Effector CD8-positive, alpha-beta T cell (primary cell): Measurements from ENCODE around the gene COL23A1.
"Not testable (repeated sequence)": the region's sequence is repeated elsewhere in the genome, so short reads cannot be mapped to it uniquely, and the experiment has no call there.

Experiments used
- DNase-seq: peaks from one replicate; lab custom pipeline; 2025; lab: John Stamatoyannopoulos, UW

The COL23A1 gene

DNA sequence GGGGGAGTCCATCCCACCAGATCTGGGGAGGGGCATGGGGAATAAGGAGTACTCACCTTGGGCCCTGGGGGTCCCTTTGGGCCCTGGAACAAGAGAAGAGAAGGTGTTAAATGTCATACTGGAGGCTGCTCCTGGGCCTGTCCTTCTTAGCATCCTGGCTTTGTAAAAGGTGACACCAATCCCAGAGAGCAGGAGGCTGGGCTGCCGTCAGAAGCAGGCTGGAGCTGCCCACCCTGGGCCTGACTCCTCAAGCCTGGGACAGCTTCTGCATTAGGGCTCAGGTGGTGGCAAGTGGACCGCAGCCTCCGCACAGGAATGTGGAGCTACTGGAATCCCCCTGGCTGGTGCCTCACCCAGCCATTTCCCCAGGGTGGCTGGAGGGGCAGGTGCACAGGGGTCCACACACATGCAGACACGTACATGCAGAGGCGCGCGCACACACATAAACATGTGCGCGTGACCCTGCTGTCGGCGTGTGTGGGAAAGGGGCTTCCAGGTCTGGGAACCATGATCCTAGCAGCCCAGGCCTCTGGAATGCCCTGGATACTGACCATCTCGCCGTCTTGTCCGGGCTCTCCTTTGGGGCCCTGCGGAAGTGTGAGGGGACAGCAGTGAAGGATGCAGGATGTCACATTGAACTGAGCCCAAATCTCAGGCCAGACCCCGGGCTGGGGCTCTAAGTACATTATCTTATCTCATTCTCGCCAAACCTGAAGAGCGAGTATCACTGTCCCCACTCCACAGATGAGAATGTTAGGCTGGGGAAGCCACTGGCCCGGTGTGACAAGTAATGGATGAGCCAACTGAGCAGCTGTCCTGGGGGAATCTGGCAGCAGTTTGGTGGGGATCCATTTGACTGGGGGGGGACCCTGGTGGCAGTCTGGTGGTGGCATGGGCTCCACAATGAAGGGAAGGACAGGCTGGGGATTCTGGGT lies 328.3 kb downstream of the COL23A1 start:
- no peak for DNase-seq

GRCh38 chr5:178259623-178260536 lies 330.3 kb downstream of the COL23A1 start:
- no peak for DNase-seq

GRCh38 chr5:178257650-178258049 lies 332.5 kb downstream of the COL23A1 start:
- no peak for DNase-seq

- DNase-seq: no peak
Measured at GRCh38 chr5:178256746-178257145, 333.4 kb downstream of the COL23A1 start.

DNA sequence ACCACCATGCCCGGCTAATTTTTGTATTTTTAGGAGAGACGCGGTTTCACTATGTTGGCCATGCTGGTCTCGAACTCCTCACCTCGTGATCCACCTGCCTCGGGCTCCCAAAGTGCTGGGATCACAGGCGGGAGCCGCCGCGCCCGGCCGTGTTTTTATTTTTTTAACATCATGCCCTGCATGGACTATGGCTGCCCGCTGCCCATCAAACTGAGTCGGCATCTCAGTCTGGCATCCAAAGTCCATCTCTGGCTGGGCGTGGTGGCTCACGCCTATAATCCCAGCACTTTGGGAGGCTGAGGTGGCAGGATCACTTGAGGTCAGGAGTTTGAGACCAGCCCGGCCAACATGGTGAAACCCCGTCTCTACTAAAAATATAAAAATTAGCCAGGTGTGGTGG lies 336.6 kb downstream of the COL23A1 start:
- DNase-seq: not testable (repeated sequence)

GRCh38 chr5:178252258-178252657 lies 337.9 kb downstream of the COL23A1 start:
- DNase-seq: no peak

DNA sequence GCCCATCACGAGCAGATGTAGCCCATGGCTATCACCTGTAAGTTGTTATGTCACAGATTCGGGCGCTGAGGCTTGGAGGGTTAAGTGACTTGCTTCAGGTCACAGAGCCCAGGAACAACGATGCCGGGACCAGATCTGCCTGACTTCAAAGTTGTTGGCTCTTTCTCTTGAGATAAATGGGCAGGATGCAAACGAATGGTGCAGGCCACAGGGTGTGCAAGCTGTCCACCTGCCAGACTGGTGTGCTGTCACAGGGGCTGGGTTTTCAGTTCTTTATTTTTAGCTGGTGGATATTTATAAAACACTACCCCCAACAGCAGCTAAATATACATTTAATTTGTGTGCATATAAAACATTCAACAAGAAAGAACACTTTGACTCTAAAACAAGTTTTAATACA lies 339.9 kb downstream of the COL23A1 start:
- no peak for DNase-seq

DNA sequence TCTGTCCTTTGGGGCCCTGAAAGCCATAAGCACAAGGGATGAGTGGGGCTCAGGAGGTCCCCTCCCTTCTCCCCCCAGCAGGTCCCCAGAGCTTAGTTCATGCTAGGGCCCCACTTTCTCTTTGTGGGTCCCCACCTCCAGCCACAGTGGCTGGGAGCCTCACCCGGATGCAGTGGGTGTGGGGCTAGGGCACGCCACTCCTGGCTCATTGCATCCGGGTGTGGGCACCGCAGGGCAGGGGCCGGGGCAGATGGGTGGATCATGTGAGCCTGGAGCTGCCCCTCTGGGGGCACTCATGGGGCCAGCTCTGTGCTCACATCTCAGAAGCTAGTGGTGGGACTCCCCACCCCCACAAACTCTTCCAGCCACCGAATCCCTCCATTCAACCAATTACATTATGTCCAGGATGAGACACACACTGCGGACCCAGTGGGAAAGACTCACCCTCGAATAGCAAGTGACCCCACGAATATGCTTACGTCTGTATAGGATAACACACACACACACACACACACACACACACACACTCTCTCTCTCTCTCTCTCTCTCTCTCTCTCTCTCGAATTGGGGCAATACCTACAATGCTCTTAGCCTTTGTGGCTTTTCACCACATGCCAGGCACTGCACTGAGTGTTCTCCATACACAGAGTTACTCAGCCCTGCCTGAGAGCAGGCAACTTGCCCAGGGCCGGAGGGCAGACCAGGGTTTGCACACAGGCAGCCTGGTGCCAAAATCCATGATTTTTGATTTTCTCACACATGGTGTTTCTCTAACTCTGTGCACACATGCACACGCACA lies 340.8 kb downstream of the COL23A1 start:
- no peak for DNase-seq

DNA sequence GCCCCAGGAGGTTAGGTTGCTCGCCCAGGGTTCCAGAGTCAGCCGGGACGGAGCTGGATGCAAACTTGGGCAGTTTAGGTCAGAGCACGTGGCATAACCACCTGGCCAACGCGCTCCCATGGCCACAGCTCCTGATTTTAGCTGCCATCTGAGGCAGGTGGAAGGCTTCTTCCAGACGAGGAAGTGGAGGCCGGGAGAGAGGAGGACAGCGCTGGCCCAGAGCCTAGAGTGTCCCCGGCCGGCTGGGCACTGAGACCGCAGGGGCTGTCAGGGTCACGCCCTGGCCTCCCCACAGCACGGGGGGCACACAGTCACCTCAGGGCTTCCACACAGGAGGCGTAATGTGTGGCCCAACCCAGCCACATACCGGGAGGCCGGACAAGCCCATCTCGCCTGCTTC lies 341.4 kb downstream of the COL23A1 start:
- no peak for DNase-seq

- DNase-seq: no peak
Measured at GRCh38 chr5:178247481-178248456, 342.4 kb downstream of the COL23A1 start.

DNA sequence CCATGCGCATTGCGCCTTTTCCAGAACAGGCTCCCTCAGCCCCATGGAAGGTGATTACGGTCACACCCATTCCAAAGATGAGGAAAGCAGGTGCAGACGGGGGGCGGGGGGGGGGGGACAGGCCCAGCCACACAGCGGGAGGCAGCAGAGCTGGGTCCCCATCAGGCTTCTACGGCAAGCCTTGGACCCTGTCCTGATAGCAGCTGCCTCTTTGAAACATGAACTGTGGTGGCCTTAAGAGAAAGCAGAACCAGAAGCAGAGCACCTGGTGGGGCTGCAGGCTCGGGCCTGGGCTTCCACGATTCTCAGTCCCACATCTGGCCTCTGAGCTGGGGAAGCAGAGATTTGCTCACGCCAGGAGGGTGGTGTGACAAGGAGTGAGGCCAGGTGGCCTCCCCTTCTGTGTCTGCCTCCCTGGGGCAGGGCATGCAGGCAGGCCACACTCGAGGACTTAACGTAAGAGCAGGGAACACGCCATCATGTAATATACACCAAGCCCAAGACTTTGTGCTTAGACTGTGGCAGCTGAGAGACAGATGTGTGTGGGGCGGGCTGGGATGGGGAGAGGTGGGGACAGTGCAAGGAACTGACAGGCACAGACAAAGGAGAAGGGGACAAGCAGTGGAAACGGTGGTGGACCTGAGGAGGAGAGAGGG lies 343.4 kb downstream of the COL23A1 start:
- DNase-seq: no peak

DNA sequence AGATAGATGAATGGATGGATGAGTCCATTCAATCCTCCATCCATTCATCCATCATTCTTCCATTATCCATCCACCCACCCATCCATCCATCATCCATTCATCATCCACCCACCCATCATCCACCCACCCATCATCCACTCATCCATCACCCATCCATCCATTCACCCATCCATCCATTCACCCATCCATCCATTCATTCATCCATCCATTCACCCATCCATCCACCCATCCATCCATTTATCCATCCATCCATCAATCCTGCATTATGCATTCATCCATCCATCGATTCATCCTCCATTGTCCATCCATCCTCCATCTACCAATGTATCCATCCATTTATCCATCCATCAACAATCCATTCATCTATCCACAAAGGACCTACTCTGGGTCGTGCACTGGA lies 344.8 kb downstream of the COL23A1 start:
- DNase-seq: no peak

DNA sequence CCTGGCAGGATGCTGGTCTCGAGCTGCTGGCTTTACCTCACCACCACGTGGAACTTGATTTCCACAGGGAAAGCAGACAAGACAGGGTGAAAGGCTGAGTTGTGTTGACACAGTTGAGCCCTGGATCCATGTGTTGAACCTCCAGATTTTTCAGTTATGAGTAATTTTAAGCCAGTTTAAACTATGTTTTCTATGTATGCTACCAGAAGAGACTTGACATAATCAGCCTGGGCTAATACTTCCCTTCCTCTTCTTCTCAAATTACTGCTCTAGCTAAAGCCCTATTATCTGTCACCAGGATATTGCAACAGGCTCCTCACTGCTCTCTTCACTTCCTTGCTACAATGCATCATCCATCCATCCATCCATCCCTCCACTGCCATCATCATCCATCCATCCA lies 345.6 kb downstream of the COL23A1 start:
- DNase-seq: no peak

GRCh38 chr5:178242416-178242815 lies 347.8 kb downstream of the COL23A1 start:
- no peak for DNase-seq

- DNase-seq: no peak
Measured at GRCh38 chr5:178241688-178242231, 348.4 kb downstream of the COL23A1 start.

DNA sequence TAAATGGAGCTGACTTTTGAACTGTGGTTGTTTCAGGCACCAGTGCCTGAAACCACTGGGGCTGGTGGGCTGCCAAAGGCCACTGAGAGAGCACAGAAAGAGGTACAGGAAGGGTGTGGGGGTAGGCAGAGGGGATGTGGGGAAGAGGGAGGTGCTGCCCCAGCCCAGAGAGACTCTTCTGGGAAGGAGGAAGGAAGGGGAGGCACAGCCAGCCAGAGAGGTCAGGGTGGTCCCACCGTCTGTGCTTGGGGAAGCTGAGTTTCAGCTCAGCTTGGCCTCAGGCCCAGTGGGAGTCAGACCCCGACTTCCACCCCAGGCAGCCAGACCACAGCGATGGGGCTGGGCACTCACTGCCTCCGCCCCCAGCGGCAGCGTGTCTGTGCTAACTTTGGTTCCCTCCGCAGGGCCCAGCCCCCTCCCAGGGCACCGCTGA lies 348.9 kb downstream of the COL23A1 start:
- DNase-seq: no peak

DNA sequence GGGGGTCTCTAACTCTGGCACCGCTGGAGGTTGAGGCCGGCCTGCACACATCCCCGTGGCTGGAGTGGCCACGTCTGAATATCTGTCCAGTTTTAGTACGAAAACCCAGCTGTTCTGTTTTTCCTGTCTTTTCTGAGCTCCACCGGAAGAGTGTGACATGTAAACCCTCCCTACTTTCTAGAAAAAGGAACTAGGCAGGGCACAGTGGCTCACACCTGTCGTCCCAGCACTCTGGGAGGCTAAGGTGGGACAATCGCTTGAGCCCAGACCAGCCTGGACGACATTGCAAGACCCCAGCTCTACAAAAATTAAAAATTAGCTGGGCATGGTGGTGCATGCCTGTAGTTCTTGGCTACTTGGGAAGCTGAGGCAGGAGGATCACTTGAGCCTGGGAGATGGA lies 349.4 kb downstream of the COL23A1 start:
- no peak for DNase-seq

DNA sequence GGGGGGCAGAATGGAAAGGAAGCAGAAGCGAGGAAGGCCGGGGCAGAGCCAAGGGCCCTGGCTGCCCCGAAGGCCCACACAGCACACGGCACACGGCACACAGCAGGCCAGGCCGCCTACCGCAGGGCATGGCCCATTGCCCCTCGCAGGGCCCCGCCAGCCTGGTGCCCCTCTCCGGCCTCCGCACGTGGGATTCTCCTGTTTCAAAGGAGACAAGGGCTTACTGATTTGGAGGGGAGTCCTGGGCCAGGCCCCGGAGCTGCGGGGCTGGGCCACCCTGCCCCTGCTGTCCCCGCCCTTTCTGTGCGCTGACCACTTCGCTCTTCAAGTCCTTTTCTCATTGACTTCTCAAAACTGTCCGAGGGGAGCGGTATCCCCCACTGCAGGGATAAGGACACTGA lies 349.9 kb downstream of the COL23A1 start:
- DNase-seq: no peak

DNA sequence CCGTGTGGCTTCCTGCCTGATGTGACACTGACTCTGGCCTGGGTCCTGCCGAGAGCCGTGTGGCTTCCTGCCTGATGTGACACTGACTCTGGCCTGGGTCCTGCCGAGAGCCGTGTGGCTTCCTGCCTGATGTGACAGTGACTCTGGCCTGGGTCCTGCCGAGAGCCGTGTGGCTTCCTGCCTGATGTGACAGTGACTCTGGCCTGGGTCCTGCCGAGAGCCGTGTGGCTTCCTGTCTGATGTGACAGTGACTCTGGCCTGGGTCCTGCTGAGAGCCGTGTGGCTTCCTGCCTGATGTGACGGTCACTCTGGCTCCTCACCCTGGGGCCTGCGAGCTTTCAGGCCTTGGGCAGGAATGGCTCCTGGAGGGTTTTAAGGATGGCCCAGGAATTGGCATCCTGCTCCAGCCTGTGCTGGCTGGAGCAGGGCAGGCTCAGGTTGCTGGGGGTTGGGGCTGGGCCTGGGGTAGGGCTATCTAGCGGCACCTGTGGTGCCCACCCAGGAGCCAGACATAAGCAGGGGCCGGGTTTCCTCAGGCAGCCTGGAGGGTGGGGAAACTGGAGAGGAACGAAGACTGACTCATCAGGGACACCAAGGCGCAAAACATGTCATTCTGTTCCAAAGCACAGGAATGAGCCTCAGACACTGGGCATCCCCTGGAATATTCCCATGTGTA lies 350.4 kb downstream of the COL23A1 start:
- DNase-seq: not testable (repeated sequence)
